Adrenal gland (tissue), 12 donors: ENCODE results near the gene ARL10. TPM values are rescaled to one million over a fixed set of nuclear protein-coding genes. Genes with fewer than 3 reads are reported as not detected.

Experiments used
- DNase-seq, 7 donors: peaks; one replicate each; pipeline ENCODE4 v3.0.0-alpha.2; 2019 to 2020
- H3K27ac ChIP-seq, 5 donors: fragments of 200-600 bp; sonication (generic) in 4 of 5; 1 replicate in 3 of 5; 2 replicates in 2 of 5; pipeline versions ENCODE4 v1.5.1 to v1.8.0; 2016 to 2020; ENCODE audit warnings: mild to moderate bottlenecking in 1 of 5
- H3K27me3 ChIP-seq: fragments of 200-600 bp; 2 replicates; pipeline ENCODE4 v1.8.0; 2021
- H3K36me3 ChIP-seq, 2 donors: fragments of 200-600 bp; replicated peaks in 1 of 2; 1 replicate in 1 of 2; 2 replicates in 1 of 2; pipeline versions ENCODE4 v1.5.1 to v1.8.0; 2018 to 2022
- H3K4me1 ChIP-seq, 2 donors: fragments of 200-600 bp; replicated peaks in 1 of 2; 1 replicate in 1 of 2; 2 replicates in 1 of 2; pipeline versions ENCODE4 v1.5.1 to v1.8.0; 2018 to 2021
- H3K4me3 ChIP-seq, 4 donors: fragments of 200-600 bp; sonication (generic) in 3 of 4; one replicate each; pipeline ENCODE4 v1.5.1; 2016 to 2018
- H3K9me3 ChIP-seq, 3 donors: fragments of 200-600 bp; sonication (generic) in 1 of 3; replicated peaks in 1 of 3; 1 replicate in 2 of 3; 2 replicates in 1 of 3; pipeline versions ENCODE4 v1.5.1 to v1.8.0; 2016 to 2021
- POLR2A ChIP-seq, 2 donors: fragments of 450-650 bp; IDR thresholded peaks; one replicate each; pipeline ENCODE4 v1.6.1; 2017; ENCODE audit warnings: antibody characterized with exemption in 2 of 2, mild to moderate bottlenecking in 2 of 2, moderate library complexity in 1 of 2
- WGBS, 4 donors: extraction: QIAGEN DNeasy Blood & Tissue Kit in 2 of 4; methylation state at CpG; one replicate each; pipeline versions ENCODE4 v1.1.5 to v1.1.7; 2013 to 2017; 5-methylcytosine and 5-hydroxymethylcytosine counted together
- intact Hi-C, 2 donors: fragments of 100-400 bp; cut with DNase I; formaldehyde crosslinking; loops; one replicate each; pipeline versions ENCODE4 v1.14.1 to v1.15.0; 2022 to 2023
- polyA plus RNA-seq, 3 donors: library from polyadenylated mRNA; stranded (reverse); fragments of 200-250 nt in 2 of 3; fragments of 350-450 nt in 1 of 3; fragmentation: Illumina TruSeq in 1 of 3; extraction: RNeasy Lipid Tissue Mini Kit (QIAGEN cat#74804) in 1 of 3; gene quantifications; one replicate each; pipeline ENCODE4 v1.2.3, GENCODE V29; 2013 to 2014
- total RNA-seq, 9 donors: library from RNA; depleted of rRNA in 4 of 9; stranded (reverse); fragments of >200 nt in 4 of 9; fragments of 120-200 nt in 1 of 9; fragmentation: NEBNext Ultra II Directional in 1 of 9; extraction: Animal tissue kit (Norgen Biotek cat#: 25700) in 1 of 9; gene quantifications; one replicate each; pipeline versions ENCODE4 v1.1.0 to v1.2.4, GENCODE V29; 2013 to 2023
- TF ChIP-seq, protein P1 (sequence below), 6 experiments: fragments of 450-650 bp in 4 of 6; fragments of 200-600 bp in 2 of 6; sonication (generic) in 1 of 6; IDR thresholded peaks; 1 replicate in 5 of 6; 2 replicates in 1 of 6; pipeline versions ENCODE4 v1.5.1 to v1.8.0; 2016 to 2021; ENCODE audit warnings: antibody characterized with exemption in 6 of 6, mild to moderate bottlenecking in 2 of 6, moderate library complexity in 1 of 6
- donor health status: healthy with polysubstance abuse.
- donor health status: Bipolar disorder and iron deficiency.
- donor health status: DM: yes; HTN: yes; CAD: no.
- donor health status: DM: no; HTN: no; CAD: no.
- donor health status: DM: no; HTN: no; CAD: no.
- donor health status: DM: yes; HTN: yes; CAD: no.

The ARL10 gene
- total and polyA plus RNA-seq, 12 donors: 1.6 to 8.8 (median 3.2) TPM

- Histone ChIP-seq H3K27me3 (no peaks in the 10 kb centered on the region), H3K27ac (peak overlapping the region in 2 of 5 donors; percentile 54 to 59), H3K9me3 (no peaks in the 10 kb centered on the region), H3K36me3 (peaks cover 0 to 8% of the 10 kb centered on the region in 2 donors), H3K4me3 (peak overlapping the region; percentile 19 to 81 (median 54)), H3K4me1 (peaks cover 6 to 24% of the 10 kb centered on the region in 2 donors)
- intact Hi-C loops: no loop called here
- TF ChIP-seq, protein P1, sequence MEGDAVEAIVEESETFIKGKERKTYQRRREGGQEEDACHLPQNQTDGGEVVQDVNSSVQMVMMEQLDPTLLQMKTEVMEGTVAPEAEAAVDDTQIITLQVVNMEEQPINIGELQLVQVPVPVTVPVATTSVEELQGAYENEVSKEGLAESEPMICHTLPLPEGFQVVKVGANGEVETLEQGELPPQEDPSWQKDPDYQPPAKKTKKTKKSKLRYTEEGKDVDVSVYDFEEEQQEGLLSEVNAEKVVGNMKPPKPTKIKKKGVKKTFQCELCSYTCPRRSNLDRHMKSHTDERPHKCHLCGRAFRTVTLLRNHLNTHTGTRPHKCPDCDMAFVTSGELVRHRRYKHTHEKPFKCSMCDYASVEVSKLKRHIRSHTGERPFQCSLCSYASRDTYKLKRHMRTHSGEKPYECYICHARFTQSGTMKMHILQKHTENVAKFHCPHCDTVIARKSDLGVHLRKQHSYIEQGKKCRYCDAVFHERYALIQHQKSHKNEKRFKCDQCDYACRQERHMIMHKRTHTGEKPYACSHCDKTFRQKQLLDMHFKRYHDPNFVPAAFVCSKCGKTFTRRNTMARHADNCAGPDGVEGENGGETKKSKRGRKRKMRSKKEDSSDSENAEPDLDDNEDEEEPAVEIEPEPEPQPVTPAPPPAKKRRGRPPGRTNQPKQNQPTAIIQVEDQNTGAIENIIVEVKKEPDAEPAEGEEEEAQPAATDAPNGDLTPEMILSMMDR (IDR thresholded peaks at IDR 0.05): no peak
- TF ChIP-seq POLR2A (IDR thresholded peaks at IDR 0.05): no peak
- WGBS, 4 donors: 25 to 72% (median 27%) methylated on average over 9 to 28 of the region's 28 CpGs
- DNase-seq: no peak
These were observed 429 bp upstream of the ARL10 start for GRCh38 chr5:176364765-176365350.

- WGBS, 4 donors: 65 to 77% (median 69%) methylated on average over 20 to 38 of the region's 38 CpGs
- intact Hi-C loops: no loop called here
- TF ChIP-seq, protein P1 (IDR thresholded peaks at IDR 0.05): no peak
- no peak for TF ChIP-seq POLR2A (IDR thresholded peaks at IDR 0.05)
- peaks cover 0 to 14% of the 10 kb centered on the region in 2 donors for H3K4me1 ChIP-seq
- peak overlapping the region in 2 of 4 donors; percentile 53 to 81 for H3K4me3 ChIP-seq
- no peaks in the 10 kb centered on the region for H3K27me3 ChIP-seq
- peak overlapping the region in 1 of 5 donors; percentile 54 for H3K27ac ChIP-seq
- peak in 1 of 7 donors; percentile 28 for DNase-seq
- peaks cover 0 to 16% of the 10 kb centered on the region in 2 donors for H3K36me3 ChIP-seq
- H3K9me3 ChIP-seq: no peaks in the 10 kb centered on the region
These were observed 1.1 kb downstream of the ARL10 start for GRCh38 chr5:176366232-176366894.

GRCh38 chr5:176368726-176369125 lies 3.4 kb downstream of the ARL10 start:
- H3K4me3 ChIP-seq: no peak overlapping the region
- intact Hi-C loops: no loop called here
- peaks cover 11 to 22% of the 10 kb centered on the region in 2 donors for H3K4me1 ChIP-seq
- TF ChIP-seq, protein P1 (IDR thresholded peaks at IDR 0.05): no peak
- TF ChIP-seq POLR2A (IDR thresholded peaks at IDR 0.05): no peak
- 94 to 100% (median 97%) methylated on average over 2 to 13 of the region's 13 CpGs for WGBS, 4 donors
- no peak overlapping the region for H3K27ac ChIP-seq
- H3K27me3 ChIP-seq: no peaks in the 10 kb centered on the region
- peaks cover 0 to 16% of the 10 kb centered on the region in 2 donors for H3K36me3 ChIP-seq
- DNase-seq: no peak
- no peaks in the 10 kb centered on the region for H3K9me3 ChIP-seq

DNA sequence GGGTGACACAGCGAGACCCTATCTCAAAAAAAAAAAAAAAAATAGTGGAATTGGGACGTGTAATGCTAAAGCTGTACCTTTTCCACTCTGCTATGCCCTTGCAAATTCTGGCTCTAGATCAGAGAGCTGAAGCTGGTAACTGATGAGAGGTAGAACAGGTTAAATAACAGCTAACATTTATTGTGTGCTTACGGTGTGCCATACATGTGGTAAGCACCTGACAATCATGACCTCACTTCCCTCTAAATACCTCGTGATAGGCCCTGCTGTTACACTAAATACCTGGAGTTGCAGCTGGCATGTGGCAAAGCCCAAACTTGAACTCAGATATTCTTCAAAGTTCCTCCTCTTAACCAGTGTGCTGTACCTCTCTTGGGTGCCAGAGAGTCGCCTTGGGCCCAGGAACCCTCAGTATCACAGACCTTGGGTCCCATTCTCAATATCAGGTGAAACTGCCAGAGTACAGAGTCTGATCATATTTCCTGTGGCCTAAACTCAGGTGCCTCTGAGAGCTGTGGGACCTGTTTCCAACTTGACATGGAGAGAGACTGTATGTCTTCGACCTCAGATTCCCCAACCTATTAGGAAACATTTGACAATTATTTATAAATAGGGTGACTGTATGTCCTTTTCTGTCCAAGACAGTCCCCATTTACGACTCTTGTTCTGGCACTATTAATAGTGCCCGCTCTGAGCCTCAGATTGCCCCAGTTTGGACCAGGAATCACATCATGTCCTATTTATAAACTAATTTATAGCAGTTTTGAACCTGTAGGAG lies 4.8 kb downstream of the ARL10 start:
- Histone ChIP-seq H3K27ac (no peak overlapping the region), H3K36me3 (peaks cover 0 to 16% of the 10 kb centered on the region in 2 donors), H3K9me3 (no peaks in the 10 kb centered on the region), H3K4me3 (no peak overlapping the region), H3K4me1 (peaks cover 13 to 24% of the 10 kb centered on the region in 2 donors), H3K27me3 (no peaks in the 10 kb centered on the region)
- DNase-seq: no peak
- TF ChIP-seq, protein P1 (IDR thresholded peaks at IDR 0.05): no peak
- intact Hi-C loops: no loop called here
- 85 to 92% (median 89%) methylated on average over 8 of the region's 8 CpGs for WGBS, 4 donors
